ENCODE data around the gene CHI3L2.

The CHI3L2 gene

GRCh38 chr1:111251570-111251969 lies 24.1 kb downstream of the CHI3L2 start:
- DNase-seq = no peak

GRCh38 chr1:111252786-111253185 lies 25.3 kb downstream of the CHI3L2 start:
- DNase-seq = no peak

DNA sequence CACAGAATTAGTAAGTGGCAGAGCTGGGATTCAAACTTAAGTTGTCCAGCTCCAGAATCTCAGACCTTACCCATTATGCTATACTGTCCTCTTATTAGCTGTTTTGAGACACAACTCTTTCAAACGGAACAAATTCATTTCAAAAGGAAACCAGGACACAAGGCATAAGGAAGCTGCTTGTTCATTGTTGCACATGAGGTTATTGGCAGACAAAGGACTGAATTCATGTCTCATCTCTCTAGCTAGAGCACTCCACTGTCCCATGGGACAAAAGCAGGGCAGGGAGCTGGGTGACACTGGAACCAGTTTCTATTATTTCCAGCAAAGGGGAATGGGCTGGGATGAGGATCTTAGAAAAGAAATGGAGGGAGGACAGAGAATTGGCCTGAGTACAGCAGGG lies 26.4 kb downstream of the CHI3L2 start:
- DNase-seq = peak in 19 of 56 donors; percentile 7 to 57 (median 35)

GRCh38 chr1:111256988-111257658 lies 29.6 kb downstream of the CHI3L2 start:
- DNase-seq = no peak

DNA sequence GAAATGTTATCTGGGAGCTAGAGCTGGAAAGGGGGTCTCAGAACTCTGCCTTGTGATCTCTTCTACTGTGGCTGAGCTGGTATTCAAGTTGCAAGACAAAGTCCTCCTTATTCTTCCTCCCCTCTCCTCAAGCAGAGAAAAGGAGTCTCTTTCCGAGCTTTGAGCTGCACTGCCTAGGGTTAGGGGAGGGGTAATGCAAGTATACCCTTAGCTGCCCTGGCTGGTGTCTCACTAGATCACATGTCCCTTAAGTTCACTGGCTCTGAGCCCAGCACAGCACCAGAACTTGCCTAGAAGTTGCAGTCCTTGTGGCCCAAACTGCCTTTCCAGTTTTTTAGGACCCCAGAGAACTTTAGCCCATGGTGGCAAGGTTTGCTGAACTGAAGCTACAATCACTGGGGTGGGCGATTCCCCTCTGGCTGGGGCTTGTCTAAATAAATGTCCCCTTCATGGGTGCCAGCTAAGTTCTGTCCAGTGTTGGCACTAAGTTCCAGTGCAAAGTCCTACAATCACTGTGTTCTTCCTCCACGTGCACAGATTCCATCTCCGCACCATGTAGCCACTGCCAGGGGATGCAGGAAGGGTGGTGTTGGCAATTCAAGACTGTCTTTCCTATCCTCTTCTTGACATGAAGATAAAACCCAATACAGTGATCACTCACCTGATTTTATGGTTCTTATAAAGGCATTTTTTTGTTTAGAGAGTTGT lies 40.4 kb downstream of the CHI3L2 start:
- no peak for DNase-seq

DNA sequence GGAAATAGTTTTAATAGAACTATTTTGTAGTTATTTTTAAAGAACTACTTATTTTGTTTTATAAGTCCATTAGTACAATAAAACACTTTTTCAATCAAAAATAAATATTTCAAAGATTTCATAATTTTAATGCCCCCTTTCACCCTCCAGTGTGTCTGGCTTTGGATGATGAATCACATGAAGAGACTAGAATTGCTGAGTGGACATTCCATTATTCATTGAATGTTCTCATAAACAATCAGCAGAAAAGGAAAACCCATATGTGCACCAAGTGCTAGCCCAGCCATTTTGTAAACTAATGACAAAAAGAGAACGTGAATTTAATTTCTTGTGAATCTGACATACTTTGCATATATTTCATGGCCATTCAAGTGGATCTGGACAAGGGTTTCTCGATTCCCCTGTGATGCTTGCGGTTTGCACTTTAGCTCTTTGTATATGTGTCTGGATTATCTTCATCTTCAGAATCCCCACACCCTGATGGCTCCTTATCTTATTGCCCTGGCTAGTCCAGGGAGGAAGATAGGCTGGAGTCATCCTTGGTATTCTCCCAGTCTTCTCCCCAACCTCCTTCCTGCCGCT lies 42.4 kb downstream of the CHI3L2 start:
- no peak for DNase-seq

DNA sequence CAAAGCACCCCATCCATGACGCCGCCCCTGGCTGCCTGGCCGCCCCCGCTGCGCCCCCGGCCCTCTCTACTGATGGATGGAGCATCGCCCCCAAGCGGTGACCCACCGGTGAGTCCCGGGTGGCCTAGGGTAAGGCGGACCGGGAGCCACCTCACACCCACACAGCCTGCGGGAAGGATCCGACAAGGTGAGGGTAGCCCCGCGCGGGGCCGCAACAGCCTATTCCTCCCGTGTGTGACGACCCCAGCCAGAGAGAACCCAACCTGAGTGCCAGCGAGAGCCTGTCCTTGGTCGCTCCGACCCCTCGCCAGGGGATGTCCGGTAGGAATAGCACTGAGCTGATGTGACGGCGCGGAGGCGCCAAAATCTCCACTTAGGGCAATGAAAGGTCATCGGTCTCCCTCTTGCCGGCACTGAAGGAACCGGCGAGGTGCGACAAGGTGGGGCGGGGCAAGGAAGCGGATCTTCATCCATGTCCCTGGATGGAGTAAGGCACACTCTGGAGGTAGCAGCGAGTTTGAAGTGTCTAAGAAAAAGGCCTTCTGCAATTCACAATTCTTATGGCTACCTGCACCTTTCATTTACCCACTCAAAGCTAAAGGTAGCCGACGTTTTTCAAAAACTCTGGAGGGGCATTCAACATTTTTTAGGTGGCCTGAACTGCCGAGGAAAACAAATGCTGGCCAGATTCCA lies 43.4 kb downstream of the CHI3L2 start:
- DNase-seq = no peak

- peak in 2 of 56 donors; percentile 13 to 14 for DNase-seq
Measured at GRCh38 chr1:111271464-111271801, 43.9 kb downstream of the CHI3L2 start.

DNA sequence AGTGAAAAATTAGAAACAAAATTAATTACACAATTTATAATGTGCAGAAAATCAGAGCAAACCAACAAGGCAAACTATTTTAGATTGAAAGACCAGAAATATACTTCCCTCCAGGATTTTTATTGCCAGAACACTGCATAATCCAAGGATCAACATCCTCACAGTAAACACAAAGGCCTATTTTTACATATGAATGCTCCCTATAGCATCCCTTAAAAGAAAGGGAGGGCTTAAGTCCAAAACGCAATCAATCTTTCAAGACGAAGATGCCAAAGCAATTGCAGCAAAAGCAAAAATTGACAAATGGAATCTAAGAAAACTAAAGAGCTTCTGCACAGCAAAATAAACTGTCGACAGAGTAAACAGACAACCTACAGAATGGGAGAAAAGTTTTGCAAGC lies 44.6 kb downstream of the CHI3L2 start:
- DNase-seq = no peak

- no peak for DNase-seq
Measured at GRCh38 chr1:111274653-111275052, 47.1 kb downstream of the CHI3L2 start.

DNA sequence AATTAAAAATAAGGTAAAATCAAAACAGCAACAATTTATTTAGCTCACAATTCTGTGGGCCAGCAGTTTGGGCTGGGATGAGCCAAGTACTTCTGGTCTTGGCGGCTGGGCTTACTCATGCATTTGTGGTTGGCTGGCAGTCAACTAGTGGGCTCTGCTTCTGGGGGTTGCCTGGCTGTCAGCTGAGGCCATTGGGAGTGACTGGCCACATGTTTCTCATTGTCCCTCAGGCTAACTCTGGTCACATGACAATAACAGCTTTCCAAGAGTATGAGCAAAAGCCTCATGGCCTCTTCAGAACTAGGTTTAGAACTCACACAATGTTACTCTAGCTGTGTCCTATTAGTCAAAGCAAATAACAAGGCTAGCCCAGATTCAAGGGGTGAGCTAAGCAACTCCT lies 47.6 kb downstream of the CHI3L2 start:
- DNase-seq = peak in 24 of 56 donors; percentile 20 to 90 (median 44)

DNA sequence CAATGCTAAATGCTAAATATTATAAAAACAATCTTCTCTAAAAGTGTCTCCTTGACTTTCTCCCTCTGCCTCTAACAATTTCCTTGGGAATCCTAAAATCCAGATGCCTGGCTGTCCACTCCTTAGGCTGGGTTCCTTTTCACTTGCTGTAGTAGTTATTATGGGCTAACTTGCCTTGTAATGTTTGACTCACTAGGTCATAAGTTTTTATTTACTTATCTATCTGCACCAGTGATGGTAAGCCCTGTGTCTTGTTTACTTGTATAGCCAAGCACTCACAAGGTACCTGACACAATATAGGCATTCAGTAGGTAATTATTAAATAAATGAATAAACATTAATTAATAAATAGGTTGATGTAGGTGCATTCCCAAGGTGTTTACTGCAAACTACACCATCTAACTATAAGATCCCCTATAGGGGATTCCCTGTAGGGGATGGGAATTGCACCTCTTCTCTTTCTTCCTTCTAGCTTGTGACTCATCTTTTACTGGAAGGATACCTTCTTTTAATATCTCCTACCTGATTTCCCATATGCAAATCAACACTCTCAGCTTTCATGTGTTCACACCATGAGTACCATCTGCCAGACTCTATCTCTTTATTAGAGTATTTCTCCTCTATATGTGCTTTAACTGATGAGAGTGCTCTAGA lies 48.4 kb downstream of the CHI3L2 start:
- no peak for DNase-seq

DNA sequence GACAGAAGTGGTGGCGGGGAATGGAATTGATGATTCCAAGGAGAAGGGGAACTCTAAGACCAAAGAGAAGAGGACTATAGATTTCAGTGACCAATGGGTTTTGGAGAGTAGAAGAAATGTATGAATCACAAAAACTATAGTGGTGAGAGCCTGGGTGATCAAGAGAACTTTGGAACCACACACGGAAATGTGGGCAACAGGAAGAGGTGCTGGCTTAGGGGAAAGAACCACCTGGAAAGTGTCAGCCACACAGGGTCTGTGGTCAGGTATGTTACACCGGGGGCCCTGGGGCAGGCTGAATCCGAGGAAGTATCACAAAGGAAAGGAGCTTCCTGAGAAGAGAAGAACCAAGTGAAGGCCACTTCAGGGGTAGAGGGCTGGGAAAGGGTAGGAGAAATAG lies 51.6 kb downstream of the CHI3L2 start:
- no peak for DNase-seq

- no peak for DNase-seq
Measured at GRCh38 chr1:111280267-111280666, 52.8 kb downstream of the CHI3L2 start.

- DNase-seq = no peak
Measured at GRCh38 chr1:111281411-111281810, 53.9 kb downstream of the CHI3L2 start.

DNA sequence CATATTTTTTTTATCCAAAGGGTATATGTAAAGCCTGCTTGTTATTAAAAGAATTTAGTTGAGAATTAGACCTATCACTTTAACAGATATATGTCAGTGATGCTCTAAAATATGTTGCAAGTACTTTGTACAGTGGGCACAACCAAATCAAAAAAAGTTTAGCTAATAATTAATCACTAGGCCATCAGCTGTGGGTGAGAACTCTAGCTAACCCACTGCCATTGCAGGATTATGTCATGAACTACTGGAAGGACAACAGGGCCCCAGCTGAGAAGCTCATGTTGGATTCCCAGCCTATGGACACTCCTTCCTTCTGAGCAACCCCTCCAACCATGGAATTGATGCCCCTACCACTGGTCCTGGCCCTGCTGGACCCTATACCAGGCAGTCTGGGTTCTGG lies 56.3 kb downstream of the CHI3L2 start:
- no peak for DNase-seq

DNA sequence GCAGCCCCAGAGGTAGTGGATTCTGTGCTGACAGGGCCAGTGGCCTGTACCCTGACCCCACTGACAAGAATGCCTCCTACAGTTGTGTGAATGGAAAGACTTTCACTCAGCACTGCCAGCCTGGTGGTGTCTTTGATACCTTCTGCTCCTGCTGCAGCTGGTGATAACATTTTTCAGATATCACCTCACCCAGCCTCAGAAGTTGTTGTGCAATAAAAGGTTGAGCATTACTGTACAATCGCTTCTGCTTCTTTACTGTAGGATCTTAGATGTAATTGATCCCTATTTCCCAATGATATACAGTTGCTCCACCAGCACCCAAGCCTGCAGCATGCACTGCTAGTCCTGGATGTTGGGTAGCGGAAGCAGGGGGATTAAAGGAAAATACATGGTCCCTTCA lies 58.4 kb downstream of the CHI3L2 start:
- DNase-seq = no peak

DNA sequence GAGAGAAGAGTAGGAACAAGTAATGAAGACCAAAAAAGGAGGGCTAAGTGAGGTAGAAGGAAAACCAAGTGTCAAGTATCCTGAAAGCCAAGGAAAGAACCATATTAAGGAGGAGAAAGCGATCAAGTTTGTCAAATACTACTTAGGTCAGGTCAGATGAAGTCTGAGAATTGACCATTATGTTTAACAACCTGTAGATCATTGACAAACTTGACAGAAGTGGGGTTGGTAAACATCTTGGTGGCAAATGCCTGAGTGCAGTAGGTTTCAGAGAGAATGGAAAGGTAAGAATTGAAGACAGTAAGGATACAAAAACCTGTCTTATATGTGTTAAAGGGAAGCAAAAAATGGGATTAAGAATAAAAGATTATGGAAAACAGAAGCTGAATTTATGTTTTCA lies 59.4 kb downstream of the CHI3L2 start:
- no peak for DNase-seq

DNA sequence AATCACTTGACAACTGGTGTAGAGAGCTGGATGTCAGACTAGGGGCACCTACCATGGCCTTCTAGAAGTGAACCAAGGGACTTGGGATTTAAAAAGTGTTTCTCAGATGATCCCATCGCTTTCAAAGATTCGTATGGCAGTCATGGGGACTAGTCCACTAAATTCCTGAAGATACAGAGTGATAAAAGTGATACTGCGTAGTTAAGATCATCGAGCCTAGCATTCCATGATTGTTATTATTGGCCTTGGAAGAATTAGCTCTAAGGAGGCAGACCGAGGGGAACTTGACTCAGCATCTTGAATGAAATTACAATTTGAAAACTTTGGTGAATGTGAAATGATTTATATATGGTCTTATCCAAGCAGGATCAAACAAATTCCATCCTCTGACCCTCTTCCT lies 61.9 kb downstream of the CHI3L2 start:
- DNase-seq = no peak

DNA sequence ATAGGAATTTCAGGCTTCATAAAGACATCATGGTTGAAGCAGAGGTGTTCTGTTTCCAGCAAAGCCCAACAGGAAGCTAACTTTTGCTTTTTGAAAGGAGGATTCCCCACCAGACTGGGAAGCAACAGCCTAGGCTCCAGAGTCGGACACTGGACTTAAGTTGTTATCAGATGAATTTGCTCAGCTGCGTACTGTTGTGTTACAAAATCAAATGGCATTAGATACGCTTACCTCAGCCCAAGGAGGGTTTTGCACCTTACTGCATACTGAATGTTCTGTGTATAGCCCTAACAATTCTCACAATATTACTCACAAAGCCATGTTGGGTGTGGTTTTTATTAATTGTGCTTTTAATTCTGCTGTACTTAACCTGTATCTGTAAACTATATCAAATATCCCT lies 62.6 kb downstream of the CHI3L2 start:
- no peak for DNase-seq

DNA sequence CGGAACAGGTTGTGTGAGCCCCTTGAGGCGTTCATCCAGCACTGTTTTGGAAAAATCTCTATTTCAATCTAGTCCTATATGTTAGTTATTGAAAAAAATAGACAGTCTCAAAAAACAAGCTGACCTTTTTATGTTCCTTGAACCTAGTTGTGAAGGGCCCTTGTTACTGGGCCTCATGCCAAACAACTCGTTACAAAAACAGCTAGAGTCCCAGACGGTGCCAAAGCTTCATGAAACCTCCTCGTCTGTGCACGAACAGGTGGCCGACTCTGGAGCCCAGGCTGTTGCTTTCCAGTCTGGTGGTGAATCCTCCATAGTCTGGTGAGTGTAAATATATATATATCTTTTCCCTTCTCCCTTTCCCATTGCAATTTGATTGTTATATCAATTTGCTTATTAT lies 63.1 kb downstream of the CHI3L2 start, which contains the start of gene CHIA:
Gene CHIA, plus strand, starts transcription at position 222 of the 400 bp plus-strand sequence. CDS start 19,617 bp downstream, outside the sequence.
- DNase-seq = peak in 2 of 56 donors; percentile 1 to 2
